HG03066 (cell line): ENCODE results near the gene RBL2.
"Not testable (repeated sequence)": the region's sequence is repeated elsewhere in the genome, so short reads cannot be mapped to it uniquely, and the experiment has no call there.

ENCODE experiments used
- ATAC-seq: cut with Tn5 transposase; IDR thresholded peaks from one replicate; pipeline ENCODE4 v1.9.1; 2021; ENCODE audit warnings: low read depth; ENCODE audit not compliant: unreplicated experiment

Gene RBL2, protein sequence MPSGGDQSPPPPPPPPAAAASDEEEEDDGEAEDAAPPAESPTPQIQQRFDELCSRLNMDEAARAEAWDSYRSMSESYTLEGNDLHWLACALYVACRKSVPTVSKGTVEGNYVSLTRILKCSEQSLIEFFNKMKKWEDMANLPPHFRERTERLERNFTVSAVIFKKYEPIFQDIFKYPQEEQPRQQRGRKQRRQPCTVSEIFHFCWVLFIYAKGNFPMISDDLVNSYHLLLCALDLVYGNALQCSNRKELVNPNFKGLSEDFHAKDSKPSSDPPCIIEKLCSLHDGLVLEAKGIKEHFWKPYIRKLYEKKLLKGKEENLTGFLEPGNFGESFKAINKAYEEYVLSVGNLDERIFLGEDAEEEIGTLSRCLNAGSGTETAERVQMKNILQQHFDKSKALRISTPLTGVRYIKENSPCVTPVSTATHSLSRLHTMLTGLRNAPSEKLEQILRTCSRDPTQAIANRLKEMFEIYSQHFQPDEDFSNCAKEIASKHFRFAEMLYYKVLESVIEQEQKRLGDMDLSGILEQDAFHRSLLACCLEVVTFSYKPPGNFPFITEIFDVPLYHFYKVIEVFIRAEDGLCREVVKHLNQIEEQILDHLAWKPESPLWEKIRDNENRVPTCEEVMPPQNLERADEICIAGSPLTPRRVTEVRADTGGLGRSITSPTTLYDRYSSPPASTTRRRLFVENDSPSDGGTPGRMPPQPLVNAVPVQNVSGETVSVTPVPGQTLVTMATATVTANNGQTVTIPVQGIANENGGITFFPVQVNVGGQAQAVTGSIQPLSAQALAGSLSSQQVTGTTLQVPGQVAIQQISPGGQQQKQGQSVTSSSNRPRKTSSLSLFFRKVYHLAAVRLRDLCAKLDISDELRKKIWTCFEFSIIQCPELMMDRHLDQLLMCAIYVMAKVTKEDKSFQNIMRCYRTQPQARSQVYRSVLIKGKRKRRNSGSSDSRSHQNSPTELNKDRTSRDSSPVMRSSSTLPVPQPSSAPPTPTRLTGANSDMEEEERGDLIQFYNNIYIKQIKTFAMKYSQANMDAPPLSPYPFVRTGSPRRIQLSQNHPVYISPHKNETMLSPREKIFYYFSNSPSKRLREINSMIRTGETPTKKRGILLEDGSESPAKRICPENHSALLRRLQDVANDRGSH

GRCh38 chr16:53434377-53435065 lies at the start of gene RBL2:
Gene RBL2, plus strand, starts transcription at chr16:53434471. Its CDS starts 86 bp downstream, at chr16:53434557.
- peak; percentile 76 for ATAC-seq

- not testable (repeated sequence) for ATAC-seq
Measured at GRCh38 chr16:53384610-53385009, 49.7 kb upstream of the RBL2 start.

- ATAC-seq: no peak
Measured at GRCh38 chr16:53404959-53405358, 29.3 kb upstream of the RBL2 start.

GRCh38 chr16:53412549-53412948 lies 21.7 kb upstream of the RBL2 start:
- ATAC-seq: no peak

DNA sequence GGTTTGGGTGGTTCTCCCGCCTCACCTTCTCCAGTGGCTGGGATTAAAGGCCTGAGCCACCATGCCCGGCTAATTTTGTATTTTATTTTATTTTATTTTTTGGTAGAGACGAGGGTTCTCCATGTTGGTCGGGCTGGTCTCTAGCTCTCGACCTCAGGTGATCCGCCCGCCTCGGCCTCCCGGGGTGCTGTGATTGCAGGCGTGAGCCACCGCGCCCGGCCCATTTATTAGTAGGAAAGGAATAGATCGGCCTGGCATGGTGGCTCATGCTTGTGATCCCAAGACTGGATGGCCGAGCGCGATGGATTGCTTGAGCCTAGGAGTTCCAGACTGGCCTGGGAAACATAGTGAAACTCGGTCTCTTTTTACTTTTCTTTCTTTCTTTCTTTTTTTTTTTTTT lies 20.4 kb upstream of the RBL2 start:
- ATAC-seq: no peak

- ATAC-seq: no peak
Measured at GRCh38 chr16:53414381-53414780, 19.9 kb upstream of the RBL2 start.

DNA sequence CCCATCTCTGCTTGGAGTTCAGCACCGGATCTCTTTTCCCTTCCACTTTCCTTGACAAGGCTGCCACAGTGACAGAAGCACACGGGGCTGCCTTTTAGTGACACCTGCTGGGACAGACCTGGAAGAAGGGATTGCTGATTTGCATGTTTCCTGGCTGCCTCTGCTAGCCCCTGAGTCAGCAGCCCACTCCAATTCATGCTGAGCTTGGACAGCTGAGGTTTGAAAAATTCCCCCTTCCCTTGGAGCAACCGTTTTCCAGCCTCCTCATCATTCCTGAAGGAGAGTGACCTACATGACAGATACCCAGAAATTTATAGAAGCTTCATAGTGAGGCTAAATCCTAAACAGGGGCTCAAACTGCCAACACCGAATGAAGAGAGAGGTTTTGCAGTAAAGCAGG lies 18.8 kb upstream of the RBL2 start:
- ATAC-seq: no peak

DNA sequence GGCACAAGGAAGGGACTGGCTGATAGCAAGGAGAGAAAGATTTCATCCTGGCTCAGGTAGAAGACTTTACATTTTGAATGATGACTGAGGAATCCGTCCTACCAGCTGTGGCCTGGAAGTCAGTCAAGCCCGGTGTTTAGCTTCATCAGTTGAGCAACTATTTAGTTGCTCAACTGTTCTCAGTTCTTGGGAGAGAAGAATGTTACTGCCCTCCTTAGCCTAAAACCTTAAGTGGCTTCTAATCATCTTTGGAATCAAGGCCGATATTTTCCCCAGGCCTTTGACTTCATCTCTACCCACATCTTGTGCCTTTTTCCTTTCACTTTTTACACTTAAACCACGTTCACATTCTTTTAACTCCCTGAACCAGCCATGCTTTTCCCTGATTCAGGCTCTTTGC lies 17.3 kb upstream of the RBL2 start:
- ATAC-seq: no peak

DNA sequence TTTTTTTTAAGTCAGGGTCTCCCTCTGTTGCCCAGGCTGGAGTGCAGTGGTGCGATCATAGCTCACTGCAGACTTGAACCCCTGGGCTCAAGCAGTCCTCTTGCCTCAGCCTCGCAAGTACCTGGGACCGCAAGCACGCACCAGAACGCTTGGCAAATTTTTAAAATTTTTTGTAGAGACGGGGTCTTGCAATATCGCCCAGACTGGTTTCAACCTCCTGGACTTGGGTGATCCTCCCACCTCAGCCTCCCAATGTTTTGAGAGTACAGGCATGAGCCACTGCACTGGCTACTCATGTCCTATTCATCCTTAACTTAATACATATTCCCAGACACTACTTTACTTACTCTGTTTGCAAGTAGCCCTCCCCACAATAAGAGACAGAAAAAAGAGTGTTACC lies 16.3 kb upstream of the RBL2 start:
- ATAC-seq: no peak

GRCh38 chr16:53419383-53419709 lies 14.9 kb upstream of the RBL2 start:
- not testable (repeated sequence) for ATAC-seq

- ATAC-seq: no peak
Measured at GRCh38 chr16:53421248-53421647, 13.0 kb upstream of the RBL2 start.

- not testable (repeated sequence) for ATAC-seq
Measured at GRCh38 chr16:53423968-53424367, 10.3 kb upstream of the RBL2 start.

DNA sequence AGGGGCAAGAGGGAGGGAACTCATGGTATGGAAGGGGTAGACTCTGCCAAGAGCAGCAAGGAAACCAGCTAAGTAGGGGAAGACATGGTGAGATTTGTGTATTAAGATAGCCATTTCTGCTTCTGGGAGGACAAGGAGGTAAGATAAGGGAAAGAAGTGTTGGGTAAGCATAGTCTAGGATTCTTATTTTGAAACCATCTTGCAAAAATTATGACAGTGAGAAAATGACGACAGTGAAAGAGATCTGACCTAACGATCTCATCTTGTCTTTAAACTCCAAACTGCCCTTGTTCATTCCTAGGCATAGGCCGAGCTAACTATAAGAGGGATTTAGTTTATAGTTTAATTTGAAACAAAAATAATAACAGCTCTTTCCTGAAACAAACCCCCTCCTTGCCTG lies 5.6 kb upstream of the RBL2 start:
- no peak for ATAC-seq

DNA sequence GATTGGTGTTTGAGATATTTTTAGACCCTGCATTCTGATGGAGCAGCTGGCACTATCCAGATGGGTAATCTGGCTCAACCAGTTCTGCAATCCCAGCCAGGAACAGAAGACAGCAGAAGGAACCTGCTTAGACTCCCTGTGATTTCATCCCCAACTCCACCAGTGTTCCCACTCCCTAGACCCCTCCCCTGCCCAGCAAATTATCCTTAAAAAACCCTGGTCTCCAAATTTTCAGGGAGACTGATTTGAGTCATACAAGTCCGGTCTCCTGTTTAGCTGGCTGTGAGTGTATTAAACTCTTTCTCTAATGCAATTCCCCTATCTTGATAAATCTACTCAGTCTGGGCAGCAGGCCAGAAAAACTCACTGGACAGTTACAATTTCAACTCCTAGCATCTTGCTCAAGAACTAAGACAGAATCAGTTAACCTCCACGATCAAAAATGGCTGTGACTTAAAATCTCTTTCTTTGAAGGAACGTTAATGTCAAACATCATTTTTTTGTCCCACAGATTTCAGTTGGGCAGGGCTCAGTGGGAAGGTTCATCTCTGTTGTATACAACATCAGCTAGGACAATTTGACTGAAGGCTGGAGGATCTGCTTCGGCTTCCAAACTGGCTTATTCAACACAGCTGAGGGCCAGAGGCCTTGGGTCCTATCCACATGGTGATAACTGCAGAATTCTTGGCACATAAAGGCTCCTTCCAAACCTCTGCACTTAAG lies 4.9 kb upstream of the RBL2 start:
- ATAC-seq: no peak

- no peak for ATAC-seq
Measured at GRCh38 chr16:53430363-53430762, 3.9 kb upstream of the RBL2 start.

DNA sequence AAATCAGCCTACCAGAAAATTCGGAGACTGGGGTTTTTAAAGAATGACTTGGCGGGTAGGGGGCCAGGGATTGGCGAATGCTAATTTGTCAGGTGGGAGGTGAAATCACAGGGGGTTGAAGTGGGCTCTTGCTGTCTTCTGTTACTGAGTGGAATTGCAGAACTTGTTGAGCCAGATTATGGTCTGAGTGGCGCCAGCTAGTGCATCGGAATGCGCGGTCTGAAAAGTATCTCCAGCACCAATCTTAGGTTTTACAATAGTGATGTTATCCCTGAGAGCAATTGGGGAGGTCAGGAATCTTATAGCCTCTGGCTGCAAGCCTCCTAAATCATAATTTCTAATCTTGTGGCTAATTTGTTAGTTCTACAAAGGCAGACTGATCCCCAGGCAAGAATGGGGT lies 762 bp upstream of the RBL2 start:
- no peak for ATAC-seq

- ATAC-seq: no peak
Measured at GRCh38 chr16:53433930-53434376, 318 bp upstream of the RBL2 start.

- peak; percentile 84 for ATAC-seq
Measured at GRCh38 chr16:53435066-53435688, 906 bp downstream of the RBL2 start.

DNA sequence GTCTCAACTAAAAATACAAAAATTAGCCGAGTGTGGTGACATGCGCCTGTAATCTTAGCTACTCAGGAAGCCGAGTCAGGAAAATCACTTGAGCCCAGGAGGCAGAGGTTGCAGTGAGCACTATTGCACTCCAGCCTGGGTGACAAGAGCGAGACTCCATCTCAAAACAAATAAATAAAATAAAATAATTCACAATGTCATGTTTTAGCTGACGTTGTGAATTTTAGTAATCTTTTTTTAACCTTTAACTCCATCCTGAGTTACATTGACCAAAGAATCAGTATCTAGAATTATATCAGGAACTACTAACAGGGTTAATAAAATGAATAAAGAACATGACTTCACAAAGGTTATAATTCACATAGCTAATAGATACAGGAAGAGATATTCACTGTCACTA lies 5.9 kb downstream of the RBL2 start:
- ATAC-seq: no peak

DNA sequence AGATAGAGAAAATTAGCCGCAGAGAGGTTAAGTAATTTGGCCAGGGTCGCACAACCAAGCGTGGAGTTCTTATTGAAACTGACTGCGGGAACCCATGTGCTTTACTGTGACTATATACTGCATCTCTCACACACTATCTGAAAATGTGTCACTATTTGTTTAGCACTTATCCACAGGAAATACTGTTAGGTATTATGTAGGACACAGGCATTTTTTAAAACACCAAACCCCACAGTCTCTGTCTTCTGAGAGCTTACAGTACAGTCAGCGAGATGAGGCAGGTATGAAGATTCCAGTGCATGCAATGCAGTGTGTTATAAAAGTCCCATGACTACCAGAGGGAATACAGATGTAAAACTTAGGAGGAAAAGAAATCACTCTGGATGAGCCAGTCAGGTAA lies 11.3 kb downstream of the RBL2 start:
- ATAC-seq: no peak
